DOHH2 (cell line): ENCODE results near the gene CBX6.

ENCODE experiments used
- EZH2phosphoT487 ChIP-seq: fragments of 200-600 bp; sonication (generic); IDR thresholded peaks from 2 replicates; pipeline ENCODE4 v1.6.1; 2017; ENCODE audit warnings: borderline replicate concordance, mild to moderate bottlenecking, antibody characterized with exemption, low read length, moderate library complexity, mixed read lengths
- TF ChIP-seq, protein P1 (sequence below): fragments of 200-600 bp; sonication (generic); IDR thresholded peaks from one replicate; pipeline ENCODE4 v1.5.1; 2014; ENCODE audit warnings: antibody characterized with exemption, mild to moderate bottlenecking, low read depth, low read length; ENCODE audit not compliant: poor library complexity, severe bottlenecking

GRCh38 chr22:38886333-38886732, 14.3 kb upstream of the CBX6 start:
- TF ChIP-seq, protein P1, sequence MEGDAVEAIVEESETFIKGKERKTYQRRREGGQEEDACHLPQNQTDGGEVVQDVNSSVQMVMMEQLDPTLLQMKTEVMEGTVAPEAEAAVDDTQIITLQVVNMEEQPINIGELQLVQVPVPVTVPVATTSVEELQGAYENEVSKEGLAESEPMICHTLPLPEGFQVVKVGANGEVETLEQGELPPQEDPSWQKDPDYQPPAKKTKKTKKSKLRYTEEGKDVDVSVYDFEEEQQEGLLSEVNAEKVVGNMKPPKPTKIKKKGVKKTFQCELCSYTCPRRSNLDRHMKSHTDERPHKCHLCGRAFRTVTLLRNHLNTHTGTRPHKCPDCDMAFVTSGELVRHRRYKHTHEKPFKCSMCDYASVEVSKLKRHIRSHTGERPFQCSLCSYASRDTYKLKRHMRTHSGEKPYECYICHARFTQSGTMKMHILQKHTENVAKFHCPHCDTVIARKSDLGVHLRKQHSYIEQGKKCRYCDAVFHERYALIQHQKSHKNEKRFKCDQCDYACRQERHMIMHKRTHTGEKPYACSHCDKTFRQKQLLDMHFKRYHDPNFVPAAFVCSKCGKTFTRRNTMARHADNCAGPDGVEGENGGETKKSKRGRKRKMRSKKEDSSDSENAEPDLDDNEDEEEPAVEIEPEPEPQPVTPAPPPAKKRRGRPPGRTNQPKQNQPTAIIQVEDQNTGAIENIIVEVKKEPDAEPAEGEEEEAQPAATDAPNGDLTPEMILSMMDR: no peak
- no peak for TF ChIP-seq EZH2phosphoT487
